Pancreas (tissue), 10 donors: ENCODE results near the gene MAPK7. TPM values are rescaled to one million over a fixed set of nuclear protein-coding genes. Genes with fewer than 3 reads are reported as not detected.

Experiments used
- ATAC-seq, 4 donors: fragments of 200-7000 bp; cut with Tn5 transposase; one replicate each; pipeline versions ENCODE4 v1.8.0 to v1.9.1; 2020; ENCODE audit warnings: mild to moderate bottlenecking in 4 of 4, moderate library complexity in 4 of 4
- DNase-seq, 6 donors: peaks; one replicate each; pipeline ENCODE4 v3.0.0-alpha.2; 2020
- FAIRE-seq: peaks from 2 replicates; lab custom pipeline; 2012; peaks lifted over from hg19 to GRCh38; lab: Jason Lieb, UNC
- H3K27ac ChIP-seq, 4 donors: fragments of 200-600 bp; sonication (generic); 1 replicate in 3 of 4; 2 replicates in 1 of 4; pipeline versions ENCODE4 v1.5.0 to v1.8.0; 2020
- H3K27me3 ChIP-seq, 4 donors: fragments of 200-600 bp; one replicate each; pipeline ENCODE4 v1.8.0; 2021
- H3K36me3 ChIP-seq, 3 donors: fragments of 200-600 bp; sonication (generic) in 1 of 3; one replicate each; pipeline versions ENCODE4 v1.5.0 to v1.8.0; 2020 to 2021
- H3K4me1 ChIP-seq, 3 donors: fragments of 200-600 bp; one replicate each; pipeline ENCODE4 v1.8.0; 2021
- H3K4me3 ChIP-seq, 4 donors: fragments of 200-600 bp; sonication (generic) in 2 of 4; one replicate each; pipeline versions ENCODE4 v1.5.0 to v1.8.0; 2020 to 2021
- H3K9me3 ChIP-seq, 4 donors: fragments of 200-600 bp; one replicate each; pipeline ENCODE4 v1.8.0; 2021
- CTCF ChIP-seq, 4 donors: fragments of 200-600 bp; sonication (generic) in 3 of 4; IDR thresholded peaks; one replicate each; pipeline versions ENCODE4 v1.5.0 to v1.8.0; 2021; ENCODE audit warnings: antibody characterized with exemption in 4 of 4
- WGBS, 2 donors: extraction: QIAGEN DNeasy Blood & Tissue Kit; methylation state at CpG; one replicate each; pipeline ENCODE4 v1.1.7; 2013; 5-methylcytosine and 5-hydroxymethylcytosine counted together
- intact Hi-C, 3 donors: fragments of 100-400 bp; cut with DNase I; formaldehyde crosslinking; loops; one replicate each; pipeline versions ENCODE4 v1.11.1 to v1.14.2; 2022
- polyA plus RNA-seq, 2 donors: library from polyadenylated mRNA; stranded (reverse); fragments of 200-250 nt; gene quantifications; one replicate each; pipeline ENCODE4 v1.2.3, GENCODE V29; 2013
- total RNA-seq, 6 donors: library from RNA; stranded (reverse); fragmentation: NEBNext Ultra II Directional in 4 of 6; extraction: Animal tissue kit (Norgen Biotek cat#: 25700) in 4 of 6; gene quantifications; one replicate each; pipeline versions ENCODE4 v1.2.1 to v1.2.4, GENCODE V29; 2021 to 2023
- donor health status: healthy with polysubstance abuse.
- donor health status: DM: no; HTN: no; CAD: no; lungs with moderate emphysema.
- donor health status: DM: no; HTN: no; CAD: no.
- donor health status: control.
- donor health status: control.
- donor health status: Bipolar disorder and iron deficiency.
- donor health status: DM: yes; HTN: yes; CAD: no.
- donor health status: DM: no; HTN: no; CAD: no.
- donor health status: DM: no; HTN: no; CAD: no.
- donor health status: DM: yes; HTN: yes; CAD: no.

Gene MAPK7
- total and polyA plus RNA-seq, 8 donors, result 3.4 to 10.5 (median 7.9) TPM

- no peak overlapping the region for H3K27ac ChIP-seq
- H3K27me3 ChIP-seq, result no peaks in the 10 kb centered on the region
- no peaks in the 10 kb centered on the region for H3K36me3 ChIP-seq
- peaks cover 0 to 3% (median 0%) of the 10 kb centered on the region in 3 donors for H3K4me1 ChIP-seq
- ATAC-seq (no peak), DNase-seq (peak in 1 of 6 donors; percentile 49), FAIRE-seq (no peak)
- WGBS, 2 donors, result 77 to 79% methylated on average over 20 of the region's 20 CpGs
- no peaks in the 10 kb centered on the region for H3K9me3 ChIP-seq
- intact Hi-C loops, result no loop called here
- TF ChIP-seq CTCF (IDR thresholded peaks at IDR 0.05), result no peak
- no peak overlapping the region for H3K4me3 ChIP-seq
Measured at GRCh38 chr17:19341641-19342610, 36.4 kb upstream of the MAPK7 start.

GRCh38 chr17:19342611-19343255, 35.6 kb upstream of the MAPK7 start:
- H3K36me3 ChIP-seq, result no peaks in the 10 kb centered on the region
- intact Hi-C loops, result no loop called here
- peaks cover 0 to 3% (median 0%) of the 10 kb centered on the region in 3 donors for H3K4me1 ChIP-seq
- H3K27me3 ChIP-seq, result no peaks in the 10 kb centered on the region
- H3K27ac ChIP-seq, result no peak overlapping the region
- DNase-seq (peak in 1 of 6 donors; percentile 57), ATAC-seq (no peak), FAIRE-seq (no peak)
- no peak for TF ChIP-seq CTCF (IDR thresholded peaks at IDR 0.05)
- H3K9me3 ChIP-seq, result no peaks in the 10 kb centered on the region
- WGBS, 2 donors, result 73 to 82% methylated on average over 7 of the region's 7 CpGs
- no peak overlapping the region for H3K4me3 ChIP-seq

GRCh38 chr17:19343256-19343630, 35.1 kb upstream of the MAPK7 start:
- intact Hi-C loops, result no loop called here
- Histone ChIP-seq H3K36me3 (no peaks in the 10 kb centered on the region), H3K27me3 (no peaks in the 10 kb centered on the region), H3K9me3 (no peaks in the 10 kb centered on the region), H3K27ac (no peak overlapping the region), H3K4me3 (no peak overlapping the region), H3K4me1 (no peaks in the 10 kb centered on the region)
- DNase-seq, result peak in 1 of 6 donors; percentile 35
- 83 to 84% methylated on average over 7 of the region's 7 CpGs for WGBS, 2 donors
- no peak for TF ChIP-seq CTCF (IDR thresholded peaks at IDR 0.05)
- no peak for ATAC-seq
- FAIRE-seq, result no peak

GRCh38 chr17:19343671-19344151, 34.6 kb upstream of the MAPK7 start:
- H3K4me1 ChIP-seq, result no peaks in the 10 kb centered on the region
- no peaks in the 10 kb centered on the region for H3K27me3 ChIP-seq
- no peaks in the 10 kb centered on the region for H3K36me3 ChIP-seq
- H3K4me3 ChIP-seq, result no peak overlapping the region
- FAIRE-seq (no peak), ATAC-seq (no peak), DNase-seq (peak in 1 of 6 donors; percentile 50)
- H3K9me3 ChIP-seq, result no peaks in the 10 kb centered on the region
- H3K27ac ChIP-seq, result no peak overlapping the region
- no peak for TF ChIP-seq CTCF (IDR thresholded peaks at IDR 0.05)
- intact Hi-C loops, result no loop called here
- 90 to 94% methylated on average over 9 to 13 of the region's 13 CpGs for WGBS, 2 donors
